ENCODE data around the gene SORBS1.

Gene SORBS1

GRCh38 chr10:95399183-95399582 is 162.0 kb downstream of the SORBS1 start:
- H3K4me3 ChIP-seq (ENCODE audit: low read depth, low read length) = no peak overlapping the region
- TF ChIP-seq, protein P1, sequence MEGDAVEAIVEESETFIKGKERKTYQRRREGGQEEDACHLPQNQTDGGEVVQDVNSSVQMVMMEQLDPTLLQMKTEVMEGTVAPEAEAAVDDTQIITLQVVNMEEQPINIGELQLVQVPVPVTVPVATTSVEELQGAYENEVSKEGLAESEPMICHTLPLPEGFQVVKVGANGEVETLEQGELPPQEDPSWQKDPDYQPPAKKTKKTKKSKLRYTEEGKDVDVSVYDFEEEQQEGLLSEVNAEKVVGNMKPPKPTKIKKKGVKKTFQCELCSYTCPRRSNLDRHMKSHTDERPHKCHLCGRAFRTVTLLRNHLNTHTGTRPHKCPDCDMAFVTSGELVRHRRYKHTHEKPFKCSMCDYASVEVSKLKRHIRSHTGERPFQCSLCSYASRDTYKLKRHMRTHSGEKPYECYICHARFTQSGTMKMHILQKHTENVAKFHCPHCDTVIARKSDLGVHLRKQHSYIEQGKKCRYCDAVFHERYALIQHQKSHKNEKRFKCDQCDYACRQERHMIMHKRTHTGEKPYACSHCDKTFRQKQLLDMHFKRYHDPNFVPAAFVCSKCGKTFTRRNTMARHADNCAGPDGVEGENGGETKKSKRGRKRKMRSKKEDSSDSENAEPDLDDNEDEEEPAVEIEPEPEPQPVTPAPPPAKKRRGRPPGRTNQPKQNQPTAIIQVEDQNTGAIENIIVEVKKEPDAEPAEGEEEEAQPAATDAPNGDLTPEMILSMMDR (IDR thresholded peaks at IDR 0.05; ENCODE audit: low read depth, low read length) = no peak
- DNase-seq (ENCODE audit: low read depth, low spot score) = no peak
- in situ Hi-C loops (cut with HindIII; ENCODE audit: low sequenced_read_pairs) = no loop called here

DNA sequence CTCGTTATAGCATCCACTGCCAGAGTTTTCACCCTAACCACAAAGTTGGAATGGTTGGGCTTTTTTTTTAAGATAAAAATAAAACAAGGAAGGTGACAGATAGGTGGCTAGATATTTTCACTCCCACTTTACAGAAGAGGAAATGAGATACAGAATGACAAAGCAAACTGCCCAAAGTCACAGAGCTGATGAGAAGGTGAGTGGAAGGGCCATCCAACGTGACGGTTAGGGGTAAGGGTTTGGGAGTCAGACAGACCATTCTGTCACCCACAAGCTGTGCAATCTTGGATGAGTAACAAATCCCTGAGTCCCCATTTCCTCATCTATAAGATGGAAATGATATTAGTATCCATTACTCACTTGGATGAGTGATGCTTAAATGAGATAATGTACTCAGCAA is 163.4 kb downstream of the SORBS1 start:
- no peak overlapping the region for H3K4me3 ChIP-seq (ENCODE audit: low read depth, low read length)
- DNase-seq (ENCODE audit: low read depth, low spot score) = no peak
- TF ChIP-seq, protein P1 (IDR thresholded peaks at IDR 0.05; ENCODE audit: low read depth, low read length) = no peak
- in situ Hi-C loops (cut with HindIII; ENCODE audit: low sequenced_read_pairs) = no loop called here

DNA sequence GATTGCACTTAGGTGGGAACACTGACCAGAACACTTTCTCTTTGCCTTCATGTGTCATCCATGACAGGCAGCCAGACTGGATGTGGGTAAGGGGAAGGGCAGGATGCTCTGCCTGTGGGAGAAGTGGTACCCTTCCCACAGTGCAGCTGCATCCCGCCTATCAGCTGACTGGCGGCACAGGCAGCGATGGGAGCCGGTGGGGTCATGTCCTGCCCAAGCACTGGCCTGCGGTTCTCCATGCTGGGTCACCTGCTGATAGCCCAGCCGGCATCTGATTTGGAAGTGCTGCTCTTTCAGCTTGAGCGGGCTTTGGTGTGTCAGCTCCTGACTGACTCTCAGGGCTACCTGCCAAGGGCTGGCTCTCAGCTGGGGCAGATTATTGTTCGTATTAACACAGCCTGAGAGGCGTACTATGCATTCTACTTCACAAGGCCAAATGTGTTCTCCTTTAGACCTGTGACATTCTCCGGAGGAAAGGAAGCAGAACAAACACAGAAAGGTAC is 165.2 kb downstream of the SORBS1 start:
- DNase-seq (ENCODE audit: low read depth, low spot score) = no peak
- in situ Hi-C loops (cut with HindIII; ENCODE audit: low sequenced_read_pairs) = no loop called here
- no peak overlapping the region for H3K4me3 ChIP-seq (ENCODE audit: low read depth, low read length)
- TF ChIP-seq, protein P1 (IDR thresholded peaks at IDR 0.05; ENCODE audit: low read depth, low read length) = no peak

DNA sequence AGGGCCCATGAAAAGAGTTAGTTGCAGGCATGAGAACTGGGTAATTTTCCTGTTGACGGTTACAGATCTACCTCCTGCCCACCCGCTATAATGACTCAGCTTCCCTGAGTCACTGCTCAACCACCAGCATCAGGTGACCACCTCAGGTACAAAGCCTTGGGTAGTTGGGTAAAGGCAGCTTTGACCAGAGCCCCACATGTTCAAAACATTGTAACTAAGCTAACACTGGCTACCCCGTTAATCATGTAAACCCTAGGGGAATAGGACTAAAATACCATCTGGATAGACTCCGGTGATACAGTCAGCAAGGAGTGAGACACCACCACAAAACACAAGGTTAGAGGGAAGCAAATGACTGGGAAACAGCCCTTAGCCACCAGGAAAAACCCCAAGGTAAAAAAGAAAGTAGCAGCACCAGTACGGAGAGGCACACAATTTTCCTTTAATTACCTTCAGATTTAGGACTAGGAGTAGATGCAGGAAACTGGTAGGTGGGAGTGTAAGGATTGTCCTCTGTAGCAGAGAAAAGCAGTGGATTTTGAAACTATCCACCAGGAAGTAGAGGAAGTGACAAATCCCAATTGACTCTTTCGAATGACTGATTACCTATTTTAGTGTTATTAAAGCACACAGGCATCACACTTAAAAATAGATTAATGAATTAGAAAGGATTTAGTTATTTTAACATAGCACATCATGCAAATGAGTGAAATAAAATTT is 166.8 kb downstream of the SORBS1 start:
- in situ Hi-C loops (cut with HindIII; ENCODE audit: low sequenced_read_pairs) = no loop called here

DNA sequence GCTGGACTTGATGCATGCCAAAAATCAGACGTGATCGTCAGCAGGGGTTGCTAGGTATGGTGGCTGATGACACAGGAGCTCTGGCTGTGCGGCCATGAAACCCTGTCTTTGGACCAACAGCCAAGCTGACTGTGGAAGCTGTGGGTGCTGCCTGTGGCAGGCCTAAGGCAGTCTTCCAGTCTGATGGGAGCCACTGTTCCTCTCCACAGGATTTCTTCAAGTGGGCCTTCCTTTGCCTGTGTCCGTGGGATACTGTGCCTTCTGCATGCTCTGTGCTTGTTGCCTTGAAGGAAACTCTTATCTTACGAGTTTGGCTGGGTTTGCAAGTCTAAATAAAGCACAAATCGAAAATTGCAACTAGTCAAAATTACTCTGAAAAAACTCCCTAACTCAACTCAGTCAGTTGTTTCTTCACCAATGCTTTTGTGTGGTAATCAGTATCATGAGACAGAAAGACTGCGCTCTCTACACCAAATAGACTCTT is 168.4 kb downstream of the SORBS1 start:
- in situ Hi-C loops (cut with HindIII; ENCODE audit: low sequenced_read_pairs) = no loop called here
- DNase-seq (ENCODE audit: low read depth, low spot score) = no peak
- TF ChIP-seq, protein P1 (IDR thresholded peaks at IDR 0.05; ENCODE audit: low read depth, low read length) = no peak
- no peak overlapping the region for H3K4me3 ChIP-seq (ENCODE audit: low read depth, low read length)

More for the DNA sequence above, 166.8 kb downstream of the SORBS1 start:
- TF ChIP-seq, protein P1 (IDR thresholded peaks at IDR 0.05; ENCODE audit: low read depth, low read length) = no peak
- no peak overlapping the region for H3K4me3 ChIP-seq (ENCODE audit: low read depth, low read length)
- DNase-seq (ENCODE audit: low read depth, low spot score) = no peak

DNA sequence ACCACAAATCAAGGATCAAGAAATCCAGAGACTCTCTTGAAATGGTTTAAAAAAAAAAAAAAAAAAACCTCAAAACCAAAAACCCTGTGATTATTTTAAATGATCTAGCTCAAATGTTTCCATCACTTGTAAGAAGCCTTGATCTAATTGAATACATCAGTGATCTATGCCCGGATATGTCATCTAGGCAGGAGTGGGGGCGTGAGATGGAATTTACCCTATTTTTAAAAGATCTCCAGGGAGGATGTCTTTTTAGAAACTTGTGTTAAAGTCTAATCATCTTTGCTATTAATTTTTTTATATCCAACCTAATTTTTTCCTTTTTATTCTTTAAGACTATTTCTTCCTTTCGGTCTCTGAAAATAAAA is 169.0 kb downstream of the SORBS1 start:
- DNase-seq (ENCODE audit: low read depth, low spot score) = no peak
- H3K4me3 ChIP-seq (ENCODE audit: low read depth, low read length) = no peak overlapping the region
- TF ChIP-seq, protein P1 (IDR thresholded peaks at IDR 0.05; ENCODE audit: low read depth, low read length) = no peak
- in situ Hi-C loops (cut with HindIII; ENCODE audit: low sequenced_read_pairs) = no loop called here

All from astrocyte of the spinal cord (primary cell).